ENCODE data around the gene POLR2A. TPM values are rescaled to one million over a fixed set of nuclear protein-coding genes. Genes with fewer than 3 reads are reported as not detected.

The POLR2A gene
- total RNA-seq, 1 donor from 2014 or later: 69.5 TPM

DNA sequence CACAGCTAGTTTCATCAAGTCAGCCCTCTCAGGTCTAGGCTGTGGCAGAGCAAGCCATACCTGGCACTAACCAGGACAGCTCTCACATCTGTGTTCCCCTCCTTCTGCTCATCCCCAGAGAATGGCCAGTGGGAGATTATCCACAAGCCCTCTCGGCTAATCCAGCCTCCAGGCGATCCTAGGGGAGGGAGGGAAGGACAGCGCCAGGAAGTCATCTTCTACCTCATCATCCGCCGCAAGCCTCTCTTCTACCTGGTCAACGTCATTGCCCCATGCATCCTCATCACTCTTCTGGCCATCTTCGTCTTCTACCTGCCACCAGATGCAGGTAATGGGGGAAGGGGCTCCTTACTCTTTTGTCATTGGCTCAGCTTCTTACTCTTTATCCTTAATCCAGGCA is 35.7 kb upstream of the POLR2A start:
- intact Hi-C loops (cut with DNase I): no loop called here
- H3K4me1 ChIP-seq: peaks cover 10 to 18% of the 10 kb centered on the region in 2 donors
- TF ChIP-seq, protein P1, sequence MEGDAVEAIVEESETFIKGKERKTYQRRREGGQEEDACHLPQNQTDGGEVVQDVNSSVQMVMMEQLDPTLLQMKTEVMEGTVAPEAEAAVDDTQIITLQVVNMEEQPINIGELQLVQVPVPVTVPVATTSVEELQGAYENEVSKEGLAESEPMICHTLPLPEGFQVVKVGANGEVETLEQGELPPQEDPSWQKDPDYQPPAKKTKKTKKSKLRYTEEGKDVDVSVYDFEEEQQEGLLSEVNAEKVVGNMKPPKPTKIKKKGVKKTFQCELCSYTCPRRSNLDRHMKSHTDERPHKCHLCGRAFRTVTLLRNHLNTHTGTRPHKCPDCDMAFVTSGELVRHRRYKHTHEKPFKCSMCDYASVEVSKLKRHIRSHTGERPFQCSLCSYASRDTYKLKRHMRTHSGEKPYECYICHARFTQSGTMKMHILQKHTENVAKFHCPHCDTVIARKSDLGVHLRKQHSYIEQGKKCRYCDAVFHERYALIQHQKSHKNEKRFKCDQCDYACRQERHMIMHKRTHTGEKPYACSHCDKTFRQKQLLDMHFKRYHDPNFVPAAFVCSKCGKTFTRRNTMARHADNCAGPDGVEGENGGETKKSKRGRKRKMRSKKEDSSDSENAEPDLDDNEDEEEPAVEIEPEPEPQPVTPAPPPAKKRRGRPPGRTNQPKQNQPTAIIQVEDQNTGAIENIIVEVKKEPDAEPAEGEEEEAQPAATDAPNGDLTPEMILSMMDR (IDR thresholded peaks at IDR 0.05): no peak
- H3K4me3 ChIP-seq: no peak overlapping the region
- no peak for DNase-seq (ENCODE audit: low spot score in 2 of 2)
- peaks cover 4% of the 10 kb centered on the region for H3K27me3 ChIP-seq
- no peaks in the 10 kb centered on the region for H3K36me3 ChIP-seq
- H3K27ac ChIP-seq: no peak overlapping the region
- H3K9me3 ChIP-seq: no peaks in the 10 kb centered on the region

DNA sequence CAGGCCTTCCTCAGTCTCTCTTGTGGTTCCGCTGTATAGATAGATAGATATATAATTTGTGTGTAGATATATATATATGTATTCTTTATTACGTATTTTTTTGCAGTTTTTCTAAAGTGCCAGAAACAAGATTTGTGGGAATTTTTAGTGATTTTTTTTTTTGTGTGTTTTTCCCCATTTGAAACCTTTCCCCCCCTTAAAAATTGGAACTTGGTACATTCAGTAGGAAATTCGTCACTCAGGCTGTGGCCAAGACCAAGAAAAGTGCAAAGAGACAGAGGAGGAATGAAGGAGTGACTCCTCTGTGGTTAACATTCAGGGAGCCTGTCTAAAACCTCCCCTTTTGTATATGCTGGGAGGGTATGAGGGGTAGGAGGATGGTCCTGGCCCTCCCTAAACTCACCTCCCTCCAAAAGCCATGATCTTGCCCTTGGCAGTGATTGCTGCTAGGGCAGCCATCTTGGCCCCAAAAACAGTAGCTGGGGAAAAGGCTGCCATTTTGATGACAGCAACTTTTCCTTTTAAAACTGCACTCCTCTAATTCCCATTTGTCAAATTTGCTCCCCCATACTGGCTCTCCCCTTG is 24.1 kb upstream of the POLR2A start:
- peaks cover 0 to 5% of the 10 kb centered on the region in 2 donors for H3K4me1 ChIP-seq
- H3K27me3 ChIP-seq: no peaks in the 10 kb centered on the region
- no peak overlapping the region for H3K4me3 ChIP-seq
- DNase-seq (ENCODE audit: low spot score in 2 of 2): no peak
- intact Hi-C loops (cut with DNase I): no loop called here
- no peaks in the 10 kb centered on the region for H3K9me3 ChIP-seq
- TF ChIP-seq, protein P1 (IDR thresholded peaks at IDR 0.05): no peak
- peaks cover 32 to 34% of the 10 kb centered on the region in 2 donors for H3K36me3 ChIP-seq
- H3K27ac ChIP-seq: peak overlapping the region in 1 of 2 donors; percentile 53

DNA sequence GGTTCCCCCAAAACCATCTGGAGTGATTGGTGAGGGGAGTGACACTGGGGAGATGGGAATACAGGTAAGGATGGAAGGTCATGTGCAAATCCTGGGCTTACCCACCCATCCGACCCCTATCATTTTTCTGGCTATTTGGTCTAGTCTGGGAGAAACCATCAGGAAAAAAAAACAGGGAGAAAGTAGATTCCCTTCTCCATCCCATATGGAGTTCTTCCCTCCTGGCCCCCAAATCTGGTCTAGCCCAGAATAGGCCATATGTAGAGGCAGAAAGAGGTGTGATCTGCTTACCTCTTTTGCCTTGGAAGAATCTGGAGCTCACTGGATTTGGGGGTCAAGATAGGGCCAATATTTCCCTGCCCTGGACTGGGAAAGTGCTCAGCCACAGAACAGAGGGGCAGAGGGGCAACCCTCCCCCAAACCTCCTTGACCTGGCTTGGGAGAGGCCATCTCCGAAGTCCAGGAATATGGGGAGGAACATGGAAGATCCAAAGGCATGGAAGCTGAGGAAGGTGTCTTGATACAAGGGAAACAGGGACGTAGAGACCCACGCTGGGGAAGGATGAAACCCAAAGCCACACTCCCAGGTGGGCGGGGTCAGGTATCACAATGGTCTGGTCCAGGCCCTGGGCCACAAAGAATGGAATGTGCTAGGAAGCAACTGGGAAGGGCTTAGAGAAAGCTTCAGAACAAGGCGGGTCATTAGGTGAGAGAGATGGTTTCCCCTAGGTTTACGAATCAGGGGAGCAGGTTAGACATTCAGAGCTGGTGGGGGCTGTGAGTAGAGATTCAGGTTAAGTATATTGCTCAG is 23.1 kb upstream of the POLR2A start:
- H3K27ac ChIP-seq: peak overlapping the region in 1 of 2 donors; percentile 53
- intact Hi-C loops (cut with DNase I): no loop called here
- no peaks in the 10 kb centered on the region for H3K9me3 ChIP-seq
- TF ChIP-seq, protein P1 (IDR thresholded peaks at IDR 0.05): no peak
- peaks cover 0 to 7% of the 10 kb centered on the region in 2 donors for H3K4me1 ChIP-seq
- no peaks in the 10 kb centered on the region for H3K27me3 ChIP-seq
- H3K36me3 ChIP-seq: peaks cover 40 to 44% of the 10 kb centered on the region in 2 donors
- H3K4me3 ChIP-seq: no peak overlapping the region
- DNase-seq (ENCODE audit: low spot score in 2 of 2): no peak

DNA sequence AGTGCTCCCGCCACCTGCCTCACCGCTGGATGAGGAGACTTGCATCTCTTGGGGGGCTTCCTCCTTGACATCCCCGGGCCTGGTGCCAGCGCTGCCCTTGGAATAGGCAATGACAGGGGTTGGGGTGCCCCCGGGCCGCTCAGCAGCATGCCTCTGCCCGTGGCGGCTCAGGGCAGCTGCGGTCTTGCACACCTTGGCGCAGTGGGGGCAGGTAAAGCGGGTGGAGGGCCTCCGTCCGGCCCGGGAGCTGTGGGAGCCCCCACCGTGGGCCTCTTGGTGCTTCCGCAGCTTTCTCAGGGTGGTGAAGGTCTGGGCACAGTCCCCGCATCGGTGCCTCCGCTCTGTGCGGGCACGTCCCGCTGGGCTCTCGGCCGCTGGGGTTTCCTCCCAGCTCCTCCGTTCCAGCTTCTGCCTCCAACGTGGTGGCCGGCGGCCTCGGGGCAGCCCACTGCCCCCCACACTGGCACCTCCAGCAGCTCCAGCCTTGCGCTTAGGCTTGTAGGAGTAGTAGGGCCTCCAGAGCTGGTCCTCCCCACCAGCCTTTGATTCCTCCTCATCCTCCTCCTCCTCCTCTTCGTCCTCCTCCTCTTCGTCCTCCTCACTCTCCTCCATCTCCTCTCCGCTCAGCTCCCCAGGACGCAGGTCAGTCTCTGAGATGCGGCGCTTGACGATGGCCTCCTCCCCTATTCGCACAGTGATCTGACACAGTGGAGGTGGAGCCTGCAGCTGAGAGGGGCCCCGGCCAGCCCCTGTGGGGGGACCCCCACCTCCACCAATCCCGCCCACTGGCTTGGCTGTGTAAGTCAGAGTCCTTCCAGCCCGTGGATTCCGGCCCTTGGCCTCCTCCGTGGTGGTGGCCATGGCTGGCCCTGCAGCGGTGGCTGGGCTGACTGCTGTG is 21.4 kb upstream of the POLR2A start:
- Histone ChIP-seq H3K27me3 (no peaks in the 10 kb centered on the region), H3K4me1 (peaks cover 0 to 12% of the 10 kb centered on the region in 2 donors), H3K9me3 (no peaks in the 10 kb centered on the region), H3K27ac (no peak overlapping the region), H3K4me3 (no peak overlapping the region), H3K36me3 (peaks cover 46 to 50% of the 10 kb centered on the region in 2 donors)
- intact Hi-C loops (cut with DNase I): no loop called here
- TF ChIP-seq, protein P1 (IDR thresholded peaks at IDR 0.05): no peak
- DNase-seq (ENCODE audit: low spot score in 2 of 2): no peak

DNA sequence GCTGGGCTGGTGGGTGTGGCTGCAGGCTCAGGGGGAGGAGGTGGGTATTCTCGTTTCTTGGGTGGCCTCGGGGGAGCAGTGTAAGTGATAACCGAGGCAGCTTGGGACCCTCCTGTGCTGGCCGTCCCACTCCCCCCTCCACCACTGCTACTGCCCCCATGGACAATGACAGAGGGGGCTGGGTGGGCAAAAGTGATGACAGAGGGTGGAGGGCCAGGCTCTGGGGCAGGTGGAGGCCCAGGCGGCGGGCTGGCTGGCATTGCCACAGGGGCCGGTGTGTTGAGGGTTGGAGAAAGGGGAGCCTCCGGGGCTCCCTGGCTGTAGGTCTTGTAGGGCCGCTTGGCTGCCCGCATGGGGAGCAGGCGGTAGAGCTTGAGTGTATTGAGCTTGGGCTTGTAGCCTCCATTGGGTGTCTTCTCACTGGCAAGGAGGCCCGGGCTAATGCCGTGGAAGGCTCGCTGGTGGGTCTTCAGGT is 20.8 kb upstream of the POLR2A start:
- H3K9me3 ChIP-seq: no peaks in the 10 kb centered on the region
- intact Hi-C loops (cut with DNase I): no loop called here
- TF ChIP-seq, protein P1 (IDR thresholded peaks at IDR 0.05): no peak

More for the DNA sequence above, 20.8 kb upstream of the POLR2A start:
- H3K36me3 ChIP-seq: peaks cover 46 to 50% of the 10 kb centered on the region in 2 donors
- no peak for DNase-seq (ENCODE audit: low spot score in 2 of 2)
- H3K27ac ChIP-seq: no peak overlapping the region
- no peak overlapping the region for H3K4me3 ChIP-seq
- peaks cover 0 to 12% of the 10 kb centered on the region in 2 donors for H3K4me1 ChIP-seq
- H3K27me3 ChIP-seq: no peaks in the 10 kb centered on the region

Data from ascending aorta (tissue), 2 donors.